ENCODE results near the gene USP24. TPM values are rescaled to one million over a fixed set of nuclear protein-coding genes. Genes with fewer than 3 reads are reported as not detected.

USP24 gene
- total RNA-seq, 4 donors from 2014 or later: 20.9 to 58.6 (median 40.5) TPM

- DNase-seq (ENCODE audit: low spot score in 2 of 2): no peak
- WGBS, 2 donors: 67 to 73% methylated on average over 1 of the region's 1 CpG
- TF ChIP-seq CTCF (IDR thresholded peaks at IDR 0.05): no peak
- TF ChIP-seq POLR2A (IDR thresholded peaks at IDR 0.05): no peak
- H3K4me3 ChIP-seq (ENCODE audit: low read depth, poor library complexity, severe bottlenecking): no peak overlapping the region
- intact Hi-C loops (cut with DNase I; ENCODE audit: low total_unique reads): no loop called here
These were observed 147.2 kb downstream of the USP24 start for GRCh38 chr1:55067914-55068313.

- no peak overlapping the region for H3K4me3 ChIP-seq (ENCODE audit: low read depth, poor library complexity, severe bottlenecking)
- WGBS, 2 donors: 83 to 88% methylated on average over 17 of the region's 17 CpGs
- DNase-seq (ENCODE audit: low spot score in 2 of 2): no peak
- intact Hi-C loops (cut with DNase I; ENCODE audit: low total_unique reads): no loop called here
- TF ChIP-seq POLR2A (IDR thresholded peaks at IDR 0.05) (no peak), CTCF (IDR thresholded peaks at IDR 0.05) (no peak)
These were observed 148.0 kb downstream of the USP24 start for GRCh38 chr1:55067022-55067778.

- WGBS, 2 donors: 80 to 88% methylated on average over 4 of the region's 4 CpGs
- no peak overlapping the region for H3K4me3 ChIP-seq (ENCODE audit: low read depth, poor library complexity, severe bottlenecking)
- intact Hi-C loops (cut with DNase I; ENCODE audit: low total_unique reads): no loop called here
- TF ChIP-seq CTCF (IDR thresholded peaks at IDR 0.05) (no peak), POLR2A (IDR thresholded peaks at IDR 0.05) (no peak)
- no peak for DNase-seq (ENCODE audit: low spot score in 2 of 2)
These were observed 149.5 kb downstream of the USP24 start for GRCh38 chr1:55065648-55066047.

- WGBS, 2 donors: 20 to 28% methylated on average over 2 of the region's 2 CpGs
- TF ChIP-seq CTCF (IDR thresholded peaks at IDR 0.05): no peak
- TF ChIP-seq POLR2A (IDR thresholded peaks at IDR 0.05): no peak
- no peak for DNase-seq (ENCODE audit: low spot score in 2 of 2)
- H3K4me3 ChIP-seq (ENCODE audit: low read depth, poor library complexity, severe bottlenecking): no peak overlapping the region
- intact Hi-C loops (cut with DNase I; ENCODE audit: low total_unique reads): no loop called here
These were observed 150.3 kb downstream of the USP24 start for GRCh38 chr1:55064861-55065263.

GRCh38 chr1:55064071-55064581 is 151.0 kb downstream of the USP24 start:
- 25 to 34% methylated on average over 10 to 12 of the region's 12 CpGs for WGBS, 2 donors

More at GRCh38 chr1:55064071-55064581, 151.0 kb downstream of the USP24 start:
- TF ChIP-seq POLR2A (IDR thresholded peaks at IDR 0.05) (no peak), CTCF (IDR thresholded peaks at IDR 0.05) (no peak)
- DNase-seq (ENCODE audit: low spot score in 2 of 2): no peak
- H3K4me3 ChIP-seq (ENCODE audit: low read depth, poor library complexity, severe bottlenecking): no peak overlapping the region
- intact Hi-C loops (cut with DNase I; ENCODE audit: low total_unique reads): no loop called here

Measured in lower leg skin (tissue), 4 donors.